H1 (cell line): ENCODE results near the gene TCIRG1. TPM values are rescaled to one million over a fixed set of nuclear protein-coding genes. Genes with fewer than 3 reads are reported as not detected.

Source experiments
- CTCF ChIA-PET: fragments of 300-600 bp; sonication (Branson Sonifier 250); formaldehyde crosslinking; loops from one replicate; lab custom pipeline; 2021; ENCODE audit not compliant: partially characterized antibody; lab: Charles Lee
- POLR2A ChIA-PET: fragments of 300-600 bp; sonication (Branson Sonifier 250); formaldehyde crosslinking; loops from one replicate; lab custom pipeline; 2021; ENCODE audit warnings: inconsistent platforms; ENCODE audit not compliant: partially characterized antibody; lab: Charles Lee
- DNase-seq, 2 experiments: peaks; one replicate each; pipeline versions ENCODE4 v3.0.0 to v3.0.0-alpha.2; 2010 to 2022; ENCODE audit warnings: low spot score in 2 of 2, low read depth in 1 of 2, mixed read lengths in 1 of 2
- FAIRE-seq: peaks from 2 replicates; lab custom pipeline; 2011; peaks lifted over from hg19 to GRCh38; lab: Jason Lieb, UNC
- H2AFZ ChIP-seq: 2 replicates; pipeline ENCODE4 v1.8.1; 2012; ENCODE audit warnings: low read length, inconsistent platforms
- H2AK5ac ChIP-seq: 2 replicates; pipeline ENCODE4 v1.6.1; 2013; ENCODE audit warnings: low read depth, low read length
- H2BK120ac ChIP-seq: replicated peaks from 2 replicates; pipeline ENCODE3; 2013; ENCODE audit warnings: low read depth, low read length, inconsistent platforms
- H2BK12ac ChIP-seq: 2 replicates; pipeline ENCODE4 v1.6.1; 2013; ENCODE audit warnings: low read depth, low read length
- H2BK15ac ChIP-seq: 2 replicates; pipeline ENCODE4 v1.6.1; 2013; ENCODE audit warnings: low read length
- H2BK20ac ChIP-seq: 2 replicates; pipeline ENCODE4 v1.6.1; 2013; ENCODE audit warnings: low read length
- H2BK5ac ChIP-seq: 2 replicates; pipeline ENCODE4 v1.6.1; 2013; ENCODE audit warnings: low read depth, low read length
- H3K14ac ChIP-seq: 2 replicates; pipeline ENCODE4 v1.6.1; 2013; ENCODE audit warnings: inconsistent platforms; ENCODE audit not compliant: insufficient read length
- H3K18ac ChIP-seq: 2 replicates; pipeline ENCODE4 v1.6.1; 2013; ENCODE audit warnings: low read length; ENCODE audit errors: extremely low read depth
- H3K23ac ChIP-seq: 2 replicates; pipeline ENCODE4 v1.6.1; 2013; ENCODE audit warnings: inconsistent platforms; ENCODE audit not compliant: insufficient read length
- H3K23me2 ChIP-seq: 2 replicates; pipeline ENCODE4 v1.6.1; 2013; ENCODE audit warnings: low read depth, low read length
- H3K27ac ChIP-seq: 2 replicates; pipeline ENCODE4 v1.6.1; 2011; ENCODE audit warnings: low read depth, low read length, inconsistent platforms
- H3K27me3 ChIP-seq, 4 experiments: replicated peaks in 1 of 4; 1 replicate in 1 of 4; 2 replicates in 3 of 4; pipeline versions ENCODE4 v1.6.1 to v1.8.1; 2011 to 2013; ENCODE audit warnings: low read length in 3 of 4, mild to moderate bottlenecking in 3 of 4, inconsistent platforms in 2 of 4, mixed read lengths in 2 of 4, moderate library complexity in 1 of 4; ENCODE audit not compliant: control insufficient read depth in 3 of 4, insufficient read depth in 3 of 4; ENCODE audit errors: extremely low read depth in 1 of 4
- H3K36me3 ChIP-seq, 4 experiments: 2 replicates each; pipeline versions ENCODE4 v1.6.1 to v1.8.1; 2011 to 2013; ENCODE audit warnings: mild to moderate bottlenecking in 4 of 4, low read length in 3 of 4, moderate library complexity in 2 of 4, control low read depth in 1 of 4, inconsistent platforms in 1 of 4; ENCODE audit not compliant: insufficient read depth in 4 of 4, control insufficient read depth in 2 of 4
- H3K4ac ChIP-seq: replicated peaks from 2 replicates; pipeline ENCODE3; 2013; ENCODE audit warnings: low read length, low read depth, mixed read lengths, inconsistent platforms; ENCODE audit not compliant: insufficient read length
- H3K4me1 ChIP-seq, 4 experiments: replicated peaks in 1 of 4; 1 replicate in 1 of 4; 2 replicates in 3 of 4; pipeline versions ENCODE4 v1.6.1 to v1.8.1; 2011 to 2013; ENCODE audit warnings: low read length in 3 of 4, inconsistent platforms in 2 of 4, mixed read lengths in 1 of 4; ENCODE audit not compliant: insufficient read depth in 4 of 4, control insufficient read depth in 3 of 4
- H3K4me2 ChIP-seq, 2 experiments: 2 replicates each; pipeline versions ENCODE4 v1.6.1 to v1.8.1; 2011 to 2013; ENCODE audit warnings: low read depth in 2 of 2, low read length in 2 of 2, control low read depth in 1 of 2, inconsistent platforms in 1 of 2, mild to moderate bottlenecking in 1 of 2; ENCODE audit not compliant: insufficient read depth in 1 of 2
- H3K4me3 ChIP-seq, 4 experiments: fragments of 200-600, 300-600 bp in 1 of 4; sonication (generic), shearing (Covaris generic), sonication (Bioruptor Twin) in 1 of 4; 2 replicates each; pipeline versions ENCODE4 v1.5.1 to v1.8.1; 2011 to 2016; ENCODE audit warnings: low read length in 4 of 4, low read depth in 3 of 4, control low read depth in 2 of 4, inconsistent platforms in 2 of 4, mild to moderate bottlenecking in 2 of 4, mixed read lengths in 1 of 4, moderate library complexity in 1 of 4; ENCODE audit not compliant: insufficient read depth in 2 of 4; ENCODE audit errors: extremely low read depth in 1 of 4
- H3K56ac ChIP-seq: replicated peaks from 2 replicates; pipeline ENCODE3; 2013; ENCODE audit warnings: low read depth, mild to moderate bottlenecking, mixed read lengths, low read length, inconsistent platforms; ENCODE audit not compliant: insufficient read length
- H3K79me1 ChIP-seq: 2 replicates; pipeline ENCODE4 v1.6.1; 2013; ENCODE audit warnings: low read depth, low read length, control low read depth
- H3K79me2 ChIP-seq, 2 experiments: 2 replicates each; pipeline versions ENCODE4 v1.6.1 to v1.8.1; 2012 to 2013; ENCODE audit warnings: low read length in 2 of 2, mild to moderate bottlenecking in 2 of 2, inconsistent platforms in 1 of 2; ENCODE audit not compliant: insufficient read depth in 2 of 2, control insufficient read depth in 1 of 2
- H3K9ac ChIP-seq, 4 experiments: replicated peaks in 1 of 4; 1 replicate in 1 of 4; 2 replicates in 3 of 4; pipeline versions ENCODE4 v1.6.1 to v1.8.1; 2011 to 2013; ENCODE audit warnings: low read depth in 3 of 4, low read length in 3 of 4, control low read depth in 2 of 4, mild to moderate bottlenecking in 2 of 4, moderate library complexity in 2 of 4, inconsistent platforms in 1 of 4; ENCODE audit errors: extremely low read depth in 1 of 4
- H3K9me3 ChIP-seq, 2 experiments: 2 replicates each; pipeline versions ENCODE4 v1.6.1 to v1.8.1; 2012 to 2013; ENCODE audit warnings: mild to moderate bottlenecking in 2 of 2, moderate library complexity in 2 of 2, control low read depth in 1 of 2, inconsistent platforms in 1 of 2, low read depth in 1 of 2, low read length in 1 of 2, mixed read lengths in 1 of 2; ENCODE audit not compliant: insufficient read depth in 2 of 2
- H4K20me1 ChIP-seq, 2 experiments: replicated peaks in 1 of 2; 2 replicates each; pipeline versions ENCODE3 to v1.8.1; 2011 to 2013; ENCODE audit warnings: inconsistent platforms in 2 of 2, low read length in 2 of 2, mild to moderate bottlenecking in 1 of 2; ENCODE audit not compliant: insufficient read depth in 2 of 2, control insufficient read depth in 1 of 2
- H4K5ac ChIP-seq: 2 replicates; pipeline ENCODE4 v1.6.1; 2013; ENCODE audit warnings: low read length, low read depth, mixed read lengths, inconsistent platforms; ENCODE audit not compliant: insufficient read length
- H4K8ac ChIP-seq: 2 replicates; pipeline ENCODE4 v1.8.0; 2013; ENCODE audit warnings: mild to moderate bottlenecking, moderate library complexity, low read length, inconsistent platforms; ENCODE audit not compliant: insufficient read depth; ENCODE audit errors: extremely low read depth
- H4K91ac ChIP-seq: replicated peaks from 2 replicates; pipeline ENCODE3; 2013; ENCODE audit warnings: low read length, mixed read lengths, inconsistent platforms; ENCODE audit not compliant: insufficient read length
- ATF2 ChIP-seq: IDR thresholded peaks from 2 replicates; pipeline ENCODE4 v1.6.1; 2012; ENCODE audit warnings: low read length, inconsistent platforms
- BRCA1 ChIP-seq: IDR thresholded peaks from 2 replicates; pipeline ENCODE4 v1.6.1; 2012; ENCODE audit warnings: low read depth, low read length, improper control_type of control experiment
- HDAC2 ChIP-seq, 2 experiments: fragments of 300-600 bp in 1 of 2; sonication (generic) in 1 of 2; IDR thresholded peaks; 2 replicates each; pipeline ENCODE4 v1.6.1; 2011 to 2012; ENCODE audit warnings: low read depth in 2 of 2, low read length in 2 of 2, mild to moderate bottlenecking in 2 of 2, moderate library complexity in 2 of 2, borderline replicate concordance in 1 of 2, inconsistent platforms in 1 of 2
- JUN ChIP-seq: IDR thresholded peaks from 2 replicates; pipeline ENCODE4 v1.6.1; 2011; ENCODE audit warnings: low read depth, mild to moderate bottlenecking, improper control_type of control experiment, low read length
- RXRA ChIP-seq: IDR thresholded peaks from 2 replicates; pipeline ENCODE4 v1.6.1; 2011; ENCODE audit warnings: low read depth, mild to moderate bottlenecking, low read length, moderate library complexity; ENCODE audit not compliant: insufficient read depth
- SAP30 ChIP-seq: fragments of 300-600 bp; sonication (generic); IDR thresholded peaks from 2 replicates; pipeline ENCODE4 v1.7.1; 2012; ENCODE audit warnings: low read length, moderate library complexity, mild to moderate bottlenecking, inconsistent platforms; ENCODE audit not compliant: insufficient read depth, insufficient replicate concordance
- SP1 ChIP-seq: IDR thresholded peaks from 2 replicates; pipeline ENCODE4 v1.6.1; 2011; ENCODE audit warnings: low read depth, low read length
- SP2 ChIP-seq: IDR thresholded peaks from 2 replicates; pipeline ENCODE4 v1.6.1; 2012; ENCODE audit warnings: mild to moderate bottlenecking, low read length, inconsistent platforms
- TCF12 ChIP-seq: IDR thresholded peaks from 2 replicates; pipeline ENCODE4 v1.6.1; 2011; ENCODE audit warnings: low read depth, mild to moderate bottlenecking, low read length
- WGBS, 2 experiments: shearing (Covaris generic) in 1 of 2; methylation state at CpG; one replicate each; pipeline versions ENCODE4 v1.1.6 to v1.1.7; 2013 to 2015; ENCODE audit warnings: low lambda C conversion rate in 2 of 2, mixed read lengths in 2 of 2, inconsistent platforms in 1 of 2, low coverage in 1 of 2, missing lambda C conversion rate in 1 of 2; ENCODE audit not compliant: insufficient replicate concordance in 2 of 2, insufficient coverage in 1 of 2, insufficient read length in 1 of 2; ENCODE audit errors: extremely low coverage in 1 of 2, missing lambda C conversion rate in 1 of 2; 5-methylcytosine and 5-hydroxymethylcytosine counted together
- polyA plus RNA-seq, 7 experiments: library from polyadenylated mRNA; depleted of rRNA in 3 of 7; stranded (reverse) in 5 of 7; unstranded in 2 of 7; fragments of >200 nt in 5 of 7; fragments of 200-250 nt in 2 of 7; gene quantifications; 1 replicate in 5 of 7; 2 replicates in 1 of 7; 4 replicates in 1 of 7; pipeline versions ENCODE4 v1.2.1 to v1.2.3, GENCODE V29; 2011 to 2013; ENCODE audit warnings: missing spikeins in 2 of 7, mixed read lengths in 2 of 7
- total RNA-seq: library from RNA; stranded (reverse); fragmentation: NEBNext Ultra II Directional; extraction: Animal tissue kit (Norgen Biotek cat#: 25700); gene quantifications from 2 replicates; pipeline ENCODE4 v1.2.1, GENCODE V29; 2021

TCIRG1 gene
- total and polyA plus RNA-seq, 2 of the 8 experiments (the other 6 are each of a cell fraction or from before 2014, with no cell fraction given): 25.3 to 39.6 TPM

- Histone ChIP-seq H3K9me3 (no peaks in the 10 kb centered on the region), H3K9ac (no peak overlapping the region), H2AFZ (no peak overlapping the region), H2BK15ac (no peak overlapping the region), H3K4me1 (no peaks in the 10 kb centered on the region), H3K4ac (no peak overlapping the region), H3K79me2 (peaks cover 3 to 65% of the 10 kb centered on the region in 2 experiments; a peak in 3 of 4 replicates), H3K23me2 (no peaks in the 10 kb centered on the region), H3K14ac (no peak overlapping the region), H4K20me1 (peaks cover 5 to 19% of the 10 kb centered on the region in 2 experiments), H2BK120ac (no peak overlapping the region), H3K4me2 (no peak overlapping the region), H3K4me3 (no peak overlapping the region)
- CTCF ChIA-PET: interaction anchor here (1.0 kb wide), 1 partner anchor 129 kb away, joined by 4 read pairs; no protein-coding TSS in a partner anchor
- 97% methylated on average over 8 of the region's 8 CpGs; no CpG with 5 or more reads in 1 of the 2 experiments for WGBS, 2 experiments
- TF ChIP-seq TCF12: no peak
- no peak for TF ChIP-seq SAP30
- no peak for TF ChIP-seq SP2
- TF ChIP-seq ATF2: no peak
- no peak for TF ChIP-seq BRCA1
- TF ChIP-seq SP1: no peak
- no peak for TF ChIP-seq HDAC2 (IDR thresholded peaks at IDR 0.05; ENCODE audit: borderline replicate concordance in 1 of 2, low read depth in 2 of 2, low read length in 2 of 2)
- no peak for TF ChIP-seq JUN
- TF ChIP-seq RXRA: no peak
- TF ChIP-seq, all 59 proteins: peak for 0
- Histone ChIP-seq H3K27ac (no peak overlapping the region), H3K56ac (no peak overlapping the region), H3K27me3 (no peaks in the 10 kb centered on the region), H2AK5ac (no peak overlapping the region), H2BK5ac (no peak overlapping the region), H4K8ac (no peak overlapping the region), H3K36me3 (peaks cover 5 to 37% (median 16%) of the 10 kb centered on the region in 4 experiments; a peak in 7 of 8 replicates), H3K18ac (no peak overlapping the region), H3K79me1 (peaks cover 17% of the 10 kb centered on the region), H2BK12ac (no peak overlapping the region), H4K91ac (no peak overlapping the region), H2BK20ac (no peak overlapping the region), H4K5ac (no peak overlapping the region), H3K23ac (no peak overlapping the region)
- FAIRE-seq (no peak), DNase-seq (no peak)
- POLR2A ChIA-PET: interaction anchor here (1.0 to 3.4 kb wide), 2 partner anchors 9 to 14 kb away, joined by 3 to 12 read pairs; no protein-coding TSS in a partner anchor
Measured at GRCh38 chr11:68080860-68081259, 42.0 kb downstream of the TCIRG1 start.
